GM12878 (cell line): Measurements from ENCODE around the gene CALD1. TPM values are rescaled to one million over a fixed set of nuclear protein-coding genes. Genes with fewer than 3 reads are reported as not detected.

ENCODE experiments used
- ATAC-seq: fragments of 200-7000 bp; cut with Tn5 transposase; 3 replicates; pipeline ENCODE4 v1.9.1; 2020; ENCODE audit warnings: mild to moderate bottlenecking, moderate library complexity
- BruUV-seq: library from RNA; stranded (reverse); fragments of 400-500 nt; replicated peaks from 2 replicates; lab custom pipeline; 2021; lab: Mats Ljungman, UMichigan
- CTCF ChIA-PET: fragments of 300-600 bp; sonication (Branson Sonifier 250); formaldehyde crosslinking; extraction: SDS; loops from one replicate; lab custom pipeline; 2021; ENCODE audit warnings: inconsistent platforms; lab: Yijun Ruan, JAX
- POLR2A ChIA-PET: fragments of 350-600 bp; formaldehyde crosslinking; extraction: SDS; loops from one replicate; lab custom pipeline; 2021; ENCODE audit warnings: inconsistent platforms; lab: Charles Lee
- RAD21 ChIA-PET: fragments of 300-600 bp; sonication (Branson Sonifier 250); formaldehyde crosslinking; loops from one replicate; lab custom pipeline; 2023; ENCODE audit warnings: antibody characterized with exemption; ENCODE audit not compliant: unreplicated experiment; lab: Charles Lee
- SMC1A ChIA-PET: fragments of 300-600 bp; sonication (Branson Sonifier 250); formaldehyde crosslinking; loops from one replicate; lab custom pipeline; 2023; ENCODE audit not compliant: unreplicated experiment, uncharacterized antibody; lab: Charles Lee
- DNase-seq: peaks from one replicate; pipeline ENCODE4 v3.0.0-alpha.2; 2011; ENCODE audit warnings: low read depth, low spot score
- FAIRE-seq: peaks from 3 replicates; lab custom pipeline; 2011; peaks lifted over from hg19 to GRCh38; lab: Jason Lieb, UNC
- H2AFZ ChIP-seq: 2 replicates; pipeline ENCODE4 v1.6.0; 2011; ENCODE audit warnings: low read depth, low read length, control low read depth; ENCODE audit not compliant: control insufficient read depth
- H3K27ac ChIP-seq: 2 replicates; pipeline ENCODE4 v1.5.1; 2011; ENCODE audit warnings: control low read depth; ENCODE audit not compliant: control insufficient read depth, insufficient read depth
- H3K27me3 ChIP-seq, 2 experiments: replicated peaks in 1 of 2; 2 replicates each; pipeline versions ENCODE4 v1.6.0 to v1.6.1; 2011; ENCODE audit warnings: low read length in 1 of 2; ENCODE audit not compliant: control insufficient read depth in 2 of 2, insufficient read depth in 2 of 2
- H3K36me3 ChIP-seq, 2 experiments: 2 replicates each; pipeline ENCODE4 v1.5.1; 2011; ENCODE audit warnings: low read length in 1 of 2; ENCODE audit not compliant: control insufficient read depth in 2 of 2, insufficient read depth in 2 of 2
- H3K4me1 ChIP-seq: 2 replicates; pipeline ENCODE4 v1.6.1; 2011; ENCODE audit warnings: mild to moderate bottlenecking, low read length, moderate library complexity, mixed read lengths; ENCODE audit not compliant: control insufficient read depth, insufficient read depth
- H3K4me2 ChIP-seq: 2 replicates; pipeline ENCODE4 v1.6.0; 2011; ENCODE audit warnings: control low read depth; ENCODE audit not compliant: control insufficient read depth, insufficient read depth
- H3K4me3 ChIP-seq: fragments of 200-600 bp; sonication (generic); 2 replicates; pipeline ENCODE4 v1.5.1; 2016
- H3K79me2 ChIP-seq: 2 replicates; pipeline ENCODE4 v1.6.0; 2011; ENCODE audit warnings: low read length; ENCODE audit not compliant: control insufficient read depth, insufficient read depth
- H3K9ac ChIP-seq: 2 replicates; pipeline ENCODE4 v1.8.0; 2011; ENCODE audit warnings: low read length, control low read depth, mixed read lengths; ENCODE audit not compliant: control insufficient read depth, insufficient read depth
- H3K9me3 ChIP-seq: replicated peaks from 3 replicates; pipeline ENCODE4 v1.5.1; 2011; ENCODE audit warnings: mild to moderate bottlenecking, low read length; ENCODE audit not compliant: control insufficient read depth, insufficient read depth
- H4K20me1 ChIP-seq: 2 replicates; pipeline ENCODE4 v1.6.0; 2011; ENCODE audit not compliant: control insufficient read depth, insufficient read depth
- BCL3 ChIP-seq: IDR thresholded peaks from 2 replicates; pipeline ENCODE4 v1.6.1; 2011; ENCODE audit warnings: borderline replicate concordance, low read depth, mild to moderate bottlenecking, moderate library complexity, low read length; ENCODE audit not compliant: insufficient read depth, poor library complexity, severe bottlenecking
- CREM ChIP-seq: IDR thresholded peaks from 2 replicates; pipeline ENCODE4 v1.6.1; 2014; ENCODE audit warnings: antibody characterized with exemption, low read depth
- CUX1 ChIP-seq: IDR thresholded peaks from 2 replicates; pipeline ENCODE4 v1.6.1; 2012; ENCODE audit warnings: improper control_type of control experiment, low read depth, low read length; ENCODE audit not compliant: insufficient replicate concordance
- E2F8 ChIP-seq: fragments of 450-650 bp; IDR thresholded peaks from 2 replicates; pipeline ENCODE4 v1.6.1; 2018; ENCODE audit warnings: mild to moderate bottlenecking, low read depth, moderate library complexity; ENCODE audit not compliant: partially characterized antibody
- HDGF ChIP-seq: fragments of 450-650 bp; IDR thresholded peaks from 2 replicates; pipeline ENCODE4 v1.6.1; 2016; ENCODE audit warnings: antibody characterized with exemption
- IKZF2 ChIP-seq, 2 experiments: fragments of 450-650 bp; IDR thresholded peaks; 2 replicates each; pipeline ENCODE4 v1.6.1; 2017; ENCODE audit warnings: mild to moderate bottlenecking in 2 of 2, moderate library complexity in 2 of 2
- MEF2B ChIP-seq: fragments of 450-650 bp; IDR thresholded peaks from 2 replicates; pipeline ENCODE4 v1.6.1; 2018; ENCODE audit warnings: mild to moderate bottlenecking, moderate library complexity; ENCODE audit not compliant: partially characterized antibody, poor library complexity, severe bottlenecking
- PBX3 ChIP-seq: IDR thresholded peaks from 2 replicates; pipeline ENCODE4 v1.6.1; 2011; ENCODE audit warnings: mild to moderate bottlenecking, low read depth, low read length, moderate library complexity; ENCODE audit not compliant: insufficient replicate concordance
- RAD51 ChIP-seq: fragments of 450-650 bp; IDR thresholded peaks from 2 replicates; pipeline ENCODE4 v1.6.1; 2016; ENCODE audit warnings: moderate library complexity, mild to moderate bottlenecking, inconsistent platforms
- TBL1XR1 ChIP-seq: IDR thresholded peaks from 2 replicates; pipeline ENCODE4 v1.6.1; 2012; ENCODE audit warnings: low read depth, low read length, improper control_type of control experiment
- USF1 ChIP-seq: IDR thresholded peaks from 2 replicates; pipeline ENCODE4 v1.6.1; 2011; ENCODE audit warnings: borderline replicate concordance, low read depth, mild to moderate bottlenecking, moderate library complexity, mixed read lengths, low read length; ENCODE audit not compliant: insufficient read depth; ENCODE audit errors: extremely low read length
- ZBED1 ChIP-seq: IDR thresholded peaks from 2 replicates; pipeline ENCODE4 v1.6.1; 2016; ENCODE audit warnings: borderline replicate concordance
- WGBS: methylation state at CpG from one replicate; pipeline ENCODE4 v1.1.6; 2016; ENCODE audit warnings: low lambda C conversion rate; ENCODE audit not compliant: insufficient replicate concordance, insufficient coverage; ENCODE audit errors: missing lambda C conversion rate; 5-methylcytosine and 5-hydroxymethylcytosine counted together
- in situ Hi-C: fragments of 300-500 bp; cut with MboI; formaldehyde crosslinking; loops from 9 replicates; pipeline ENCODE4 v1.14.3; 2018; ENCODE audit warnings: mixed read lengths
- intact Hi-C: fragments of 100-400 bp; cut with micrococcal nuclease; formaldehyde crosslinking; loops from one replicate; pipeline ENCODE4 v1.14.2; 2022; ENCODE audit not compliant: unreplicated experiment
- polyA plus RNA-seq, 11 experiments: library from polyadenylated mRNA; depleted of rRNA in 4 of 11; unstranded in 6 of 11; stranded (reverse) in 5 of 11; fragments of >200 nt; fragmentation: Nextera tagmentation in 4 of 11; fragmentation: Illumina TruSeq in 1 of 11; extraction: Ambion mirVana in 4 of 11; extraction: Trizol in 1 of 11; gene quantifications; 1 replicate in 1 of 11; 2 replicates in 10 of 11; pipeline versions ENCODE4 v1.2.1 to v1.2.3, GENCODE V29; 2011 to 2016; ENCODE audit warnings: inconsistent platforms in 2 of 11, missing spikeins in 2 of 11, low read depth in 1 of 11
- total RNA-seq, 4 experiments: library from RNA; depleted of rRNA in 3 of 4; stranded (reverse); fragments of >200 nt in 3 of 4; fragmentation: Illumina TruSeq in 1 of 4; extraction: Trizol in 1 of 4; gene quantifications; 2 replicates each; pipeline versions ENCODE4 v1.2.1 to v1.2.3, GENCODE V29; 2013 to 2021

CALD1 gene
- total and polyA plus RNA-seq, 10 of the 15 experiments (the other 5 are each of a cell fraction or from before 2014, with no cell fraction given), result 0.03 to 1.3 (median 0.22) TPM

GRCh38 chr7:134771111-134771510, 8.3 kb upstream of the CALD1 start:
- RAD21 ChIA-PET, result no interaction called here
- DNase-seq (no peak), ATAC-seq (no peak), FAIRE-seq (no peak)
- H3K4me1 ChIP-seq, result peaks cover 8% of the 10 kb centered on the region
- POLR2A ChIA-PET, result no interaction called here
- H2AFZ ChIP-seq, result no peak overlapping the region
- SMC1A ChIA-PET, result interaction anchor here (0.8 kb wide), 1 partner anchor 13 kb away, joined by 3 read pairs; no protein-coding TSS in a partner anchor
- CTCF ChIA-PET, result no interaction called here
- H3K79me2 ChIP-seq, result no peaks in the 10 kb centered on the region
- H3K9me3 ChIP-seq, result no peaks in the 10 kb centered on the region
- H4K20me1 ChIP-seq, result no peaks in the 10 kb centered on the region
- BruUV-seq, result no TSS peak
- H3K27ac ChIP-seq, result no peak overlapping the region
- no peaks in the 10 kb centered on the region for H3K36me3 ChIP-seq
- WGBS, result 95% methylated on average over 3 of the region's 3 CpGs
- no peaks in the 10 kb centered on the region for H3K27me3 ChIP-seq
- H3K4me2 ChIP-seq, result no peak overlapping the region
- intact Hi-C loops, result no loop called here
- H3K4me3 ChIP-seq, result no peak overlapping the region
- in situ Hi-C loops, result no loop called here
- no peak overlapping the region for H3K9ac ChIP-seq
- TF ChIP-seq HDGF (no peak), MEF2B (no peak), CREM (no peak), IKZF2 (IDR thresholded peaks at IDR 0.05) (no peak), USF1 (no peak), BCL3 (no peak), PBX3 (no peak), ZBED1 (no peak), TBL1XR1 (no peak), CUX1 (no peak), E2F8 (no peak), RAD51 (no peak)
